HG03342 (cell line): ENCODE data around the gene LAMA3.

Experiments
- ATAC-seq: cut with Tn5 transposase; IDR thresholded peaks from one replicate; pipeline ENCODE4 v1.9.1; 2021; ENCODE audit warnings: mild to moderate bottlenecking, moderate library complexity; ENCODE audit not compliant: unreplicated experiment

Gene LAMA3

GRCh38 chr18:23986600-23987359 lies 297.5 kb downstream of the LAMA3 start:
- ATAC-seq = no peak

DNA sequence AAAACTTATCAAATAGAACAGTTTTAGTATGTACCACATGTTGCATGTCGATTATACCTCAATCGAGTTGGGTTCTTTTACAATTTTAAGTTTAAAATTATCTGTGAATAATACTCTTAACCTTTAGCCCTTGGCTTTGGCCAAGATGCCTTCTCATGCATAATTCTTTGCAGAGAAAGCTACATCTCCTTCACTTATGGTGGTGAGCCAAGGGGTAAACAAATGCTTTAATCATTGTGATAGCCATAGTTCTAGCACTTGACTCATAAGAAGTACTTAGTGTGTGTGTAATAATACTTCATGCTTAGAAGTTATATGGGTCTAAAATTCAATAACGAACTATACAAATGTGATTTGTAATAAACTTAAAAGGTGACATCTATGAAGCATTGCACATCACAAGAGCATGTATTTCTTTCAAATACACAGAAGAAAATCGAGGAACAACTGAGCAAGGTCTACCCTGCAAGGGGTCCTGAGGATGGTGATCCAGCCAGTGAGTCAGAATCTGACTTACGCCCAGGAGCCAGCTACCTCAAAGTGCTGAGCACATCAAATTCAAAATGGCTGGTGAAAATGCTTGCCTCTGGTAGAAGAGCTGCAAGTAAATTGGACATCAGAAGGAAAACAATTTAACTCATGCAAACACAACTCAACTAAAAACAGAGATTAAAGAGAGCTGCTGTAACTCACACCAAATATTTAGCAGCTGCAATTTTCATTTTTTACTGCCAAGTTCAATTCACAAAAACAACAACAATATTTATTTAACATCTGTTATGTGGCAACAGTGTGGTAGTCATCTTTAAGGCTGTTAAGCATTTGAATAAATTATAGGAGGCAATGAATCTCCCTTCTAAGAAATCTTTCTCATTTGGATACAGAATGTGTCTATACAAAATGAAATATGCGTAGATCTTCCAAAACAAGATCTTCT lies 301.5 kb downstream of the LAMA3 start:
- ATAC-seq = no peak

- ATAC-seq = no peak
These were observed 303.1 kb downstream of the LAMA3 start for GRCh38 chr18:23992089-23992940.

DNA sequence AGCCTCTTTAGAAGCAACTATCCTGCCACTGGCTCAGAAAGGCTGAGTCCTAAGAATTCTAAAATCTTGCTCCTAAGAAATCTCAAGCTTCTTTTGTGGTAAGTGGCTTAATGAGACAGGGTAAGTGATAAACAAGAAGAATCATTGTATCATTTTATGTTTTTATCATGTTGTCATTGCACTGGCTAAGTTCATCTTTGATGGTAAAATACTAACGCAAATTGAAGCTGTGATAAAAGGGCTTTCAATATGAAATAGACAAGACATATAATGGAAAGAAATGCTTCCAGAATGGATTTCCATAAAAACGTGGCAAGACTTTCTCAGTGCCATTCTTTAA lies 303.7 kb downstream of the LAMA3 start:
- ATAC-seq = no peak

DNA sequence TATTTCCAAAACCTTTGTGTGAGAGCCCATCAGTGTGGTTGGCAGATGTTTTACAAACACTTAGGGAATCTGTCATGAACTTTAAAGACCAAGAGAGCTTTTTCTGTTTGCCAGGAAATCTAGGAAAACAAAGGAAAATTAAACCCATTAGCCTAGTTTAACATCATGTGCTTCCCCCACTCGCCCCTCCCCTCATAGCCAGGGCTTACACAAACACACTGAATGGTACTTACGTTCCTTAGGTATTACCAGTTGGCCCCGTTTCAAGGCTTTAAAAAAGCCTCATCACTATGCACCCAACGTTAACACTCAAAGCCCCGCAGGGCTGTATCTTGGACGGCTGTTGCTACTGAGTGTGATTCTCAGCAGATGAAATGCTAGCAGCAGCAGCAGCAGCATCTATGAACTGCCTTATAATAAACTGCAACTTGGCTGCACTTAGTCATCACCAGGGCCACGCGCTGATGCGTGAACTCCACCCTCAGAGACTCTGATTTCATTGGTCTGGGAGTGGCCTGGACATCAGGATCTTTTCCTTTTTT lies 305.2 kb downstream of the LAMA3 start:
- ATAC-seq = no peak

DNA sequence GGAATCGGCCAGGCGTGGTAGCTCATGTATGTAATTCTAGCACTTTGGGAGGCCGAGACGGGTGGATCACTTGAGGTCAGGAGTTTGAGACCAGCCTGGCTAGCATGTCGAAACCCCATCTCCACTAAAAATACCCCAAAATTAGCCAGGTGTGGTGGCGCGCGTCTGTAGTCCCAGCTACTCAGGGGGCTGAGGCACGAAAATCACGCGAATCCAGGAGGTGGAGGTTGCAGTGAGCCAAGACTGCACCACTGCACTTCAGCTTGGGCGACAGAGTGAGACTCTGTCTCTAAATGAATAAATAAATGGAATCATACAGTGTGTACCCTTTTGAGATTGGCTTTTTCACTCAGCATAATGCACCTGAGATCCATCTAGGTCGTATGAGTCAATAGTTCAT lies 305.9 kb downstream of the LAMA3 start:
- no peak for ATAC-seq

DNA sequence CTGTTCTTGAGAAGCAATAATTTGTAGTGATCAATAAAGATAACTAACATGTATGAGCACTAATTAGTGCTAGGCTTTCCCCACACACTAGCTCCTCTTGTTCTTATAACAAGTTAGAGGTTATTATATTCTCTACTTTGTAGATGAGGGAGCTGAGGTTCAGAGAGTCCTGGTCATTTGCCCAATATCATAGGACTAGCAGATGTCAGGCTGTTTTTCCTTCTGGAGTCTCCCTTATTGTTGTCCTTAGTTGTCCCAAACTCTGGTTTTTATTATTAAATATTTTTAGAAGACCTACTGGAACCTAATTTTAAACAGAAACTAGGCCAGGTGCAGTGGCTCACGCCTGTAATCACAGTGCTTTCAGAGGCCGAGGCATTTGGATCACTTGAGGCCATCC lies 308.8 kb downstream of the LAMA3 start:
- ATAC-seq = no peak

DNA sequence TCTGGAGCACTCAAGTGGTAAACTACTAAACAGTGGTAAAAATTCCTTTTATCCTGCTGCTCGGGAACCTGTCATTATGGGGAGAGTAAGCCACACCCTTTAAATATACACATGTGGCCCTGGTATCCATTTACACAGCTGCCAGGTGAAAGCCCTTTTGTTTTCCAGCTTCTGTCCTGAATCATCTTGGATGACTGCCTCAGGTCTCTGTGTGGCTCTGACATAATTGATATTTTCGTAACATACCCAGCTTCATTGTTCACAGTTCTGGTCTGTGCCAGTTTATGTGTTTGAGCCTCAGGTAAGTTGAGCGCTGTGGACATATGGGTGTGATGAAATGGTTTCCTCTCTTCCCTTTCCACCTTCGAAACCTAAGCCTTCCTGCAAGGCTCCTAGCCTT lies 309.6 kb downstream of the LAMA3 start:
- no peak for ATAC-seq

- no peak for ATAC-seq
These were observed 311.6 kb downstream of the LAMA3 start for GRCh38 chr18:24000613-24001490.

GRCh38 chr18:24002479-24002878 lies 313.2 kb downstream of the LAMA3 start:
- no peak for ATAC-seq

GRCh38 chr18:24003288-24003687 lies 314.0 kb downstream of the LAMA3 start:
- no peak for ATAC-seq

DNA sequence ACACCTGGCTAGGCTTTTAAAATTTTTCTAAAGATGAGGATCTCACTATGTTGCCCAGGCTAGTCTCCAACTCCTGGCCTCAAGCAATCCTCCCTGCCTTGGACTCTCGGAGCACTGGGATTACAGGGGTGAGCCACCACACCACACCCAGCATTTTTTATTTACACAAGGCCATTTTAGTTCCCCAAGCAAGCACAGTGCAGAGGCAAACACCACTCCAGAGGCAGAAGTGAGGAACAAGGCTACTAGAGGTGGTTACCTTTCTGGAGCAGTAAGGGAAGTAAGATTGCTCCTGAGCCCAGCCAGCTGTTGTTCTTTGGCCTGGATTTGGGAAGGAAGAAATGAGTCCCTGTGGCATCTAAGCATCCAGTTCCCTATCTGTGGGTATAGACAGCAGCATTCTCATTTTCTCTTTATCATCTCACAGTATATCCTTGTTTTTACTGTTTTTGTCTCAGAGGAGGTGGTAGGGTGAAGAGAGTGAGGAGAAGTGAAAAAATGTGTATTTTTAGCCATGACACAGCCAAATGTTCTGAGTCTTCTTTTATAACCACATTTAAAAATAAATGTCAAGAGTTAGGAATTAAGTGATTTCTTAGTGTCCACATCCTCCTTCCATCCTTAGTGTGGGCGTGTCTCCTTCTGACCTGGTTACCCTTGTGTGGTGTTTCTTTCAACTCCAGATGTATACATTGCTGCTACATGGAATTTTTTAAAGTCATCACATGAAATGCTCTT lies 314.8 kb downstream of the LAMA3 start:
- no peak for ATAC-seq
